NK-92 (cell line): ENCODE measurements around the gene ZNF274.
"Not testable (repeated sequence)": the region's sequence is repeated elsewhere in the genome, so short reads cannot be mapped to it uniquely, and the experiment has no call there.

Experiments
- DNase-seq: peaks from one replicate; lab custom pipeline; 2025; ENCODE audit not compliant: unreplicated experiment; lab: John Stamatoyannopoulos, UW

The ZNF274 gene

GRCh38 chr19:58212336-58213074, 29.6 kb downstream of the ZNF274 start:
- no peak for DNase-seq

GRCh38 chr19:58213075-58213369, 30.2 kb downstream of the ZNF274 start:
- DNase-seq, result no peak

DNA sequence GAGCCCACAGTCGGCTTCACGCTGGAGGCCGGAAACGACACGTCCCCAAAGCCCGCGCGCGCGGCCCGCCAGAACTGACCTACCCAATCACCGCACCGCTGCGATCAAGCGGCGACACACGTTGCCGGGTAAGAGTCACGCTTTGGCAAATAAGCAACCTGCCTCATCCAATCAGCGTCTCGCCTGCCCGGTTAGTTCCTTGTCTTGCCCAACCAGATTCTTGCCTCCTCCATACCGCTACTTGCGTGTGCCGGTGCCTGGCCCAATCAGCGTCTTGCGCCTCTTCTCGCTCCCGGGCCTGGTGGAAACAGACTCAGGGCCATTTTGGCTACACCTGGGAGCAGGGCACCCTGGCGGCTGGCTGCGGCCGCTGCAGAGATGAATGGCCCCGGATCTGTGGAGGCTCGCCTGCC, 34.2 kb downstream of the ZNF274 start:
- no peak for DNase-seq

DNA sequence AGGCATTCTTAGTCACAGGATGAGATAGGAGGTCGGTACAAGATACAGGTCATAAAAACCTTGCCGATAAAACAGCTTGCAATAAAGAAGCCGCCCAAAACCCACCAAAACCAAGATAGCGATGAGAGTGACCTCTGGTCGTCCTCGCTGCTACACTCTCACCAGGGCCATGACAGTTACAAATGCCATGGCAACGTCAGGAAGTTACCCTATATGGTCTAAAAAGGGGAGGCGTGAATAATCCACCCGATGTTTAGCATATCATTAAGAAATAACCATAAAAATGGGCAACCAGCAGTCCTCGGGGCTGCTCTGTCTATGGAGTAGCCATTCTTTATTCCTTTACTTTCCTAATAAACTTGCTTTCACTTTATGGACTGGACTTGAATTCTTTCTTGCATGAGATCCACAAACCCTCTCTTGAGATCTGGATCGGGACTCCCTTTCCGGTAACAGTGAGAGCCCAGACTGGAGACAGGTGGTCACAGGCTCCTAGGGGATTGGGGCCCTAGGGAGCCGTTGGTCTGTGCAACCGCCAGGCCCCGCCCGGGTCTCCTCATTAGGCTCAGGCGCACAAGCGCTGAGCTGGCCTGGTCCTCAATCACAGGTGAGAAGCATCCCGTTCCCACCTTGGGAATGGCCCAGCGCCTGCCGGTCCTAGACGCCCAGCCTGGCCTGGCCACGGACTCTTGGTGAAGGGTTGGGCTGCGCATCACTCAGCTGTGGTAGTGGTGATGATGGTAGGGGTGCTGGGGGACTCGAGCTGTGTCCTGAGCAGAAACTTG, 34.9 kb downstream of the ZNF274 start:
- no peak for DNase-seq

- no peak for DNase-seq
Measured at GRCh38 chr19:58218899-58219298, 36.0 kb downstream of the ZNF274 start.

GRCh38 chr19:58227964-58228584, 45.2 kb downstream of the ZNF274 start:
- DNase-seq, result no peak

- no peak for DNase-seq
Measured at GRCh38 chr19:58228585-58229254, 45.9 kb downstream of the ZNF274 start, which contains the start of gene ZNF544. ZNF544 (plus strand) TSS chr19:58228914; CDS start chr19:58244024, 15,110 bp downstream.

- DNase-seq, result no peak
Measured at GRCh38 chr19:58229255-58229639, 46.4 kb downstream of the ZNF274 start.

DNA sequence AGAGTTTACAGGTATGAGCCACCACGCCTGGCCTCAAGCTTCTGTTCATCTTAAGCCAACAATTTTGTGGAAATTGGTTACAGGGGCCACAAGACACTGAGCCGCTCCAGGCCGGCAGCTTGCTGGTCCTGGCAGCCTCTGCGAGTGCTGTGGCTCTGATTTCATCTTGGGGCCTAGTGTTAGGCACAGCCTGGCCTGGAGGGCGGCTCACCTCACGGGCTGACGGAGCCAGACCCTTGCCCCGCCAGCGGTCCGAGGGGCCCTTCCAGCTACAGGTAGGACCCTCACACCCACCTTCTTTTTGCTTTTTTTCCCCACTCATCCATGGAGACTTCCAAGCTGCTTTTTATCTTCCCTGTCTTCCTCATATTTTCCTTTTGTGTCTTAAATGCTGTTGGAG, 54.5 kb downstream of the ZNF274 start:
- DNase-seq, result no peak

DNA sequence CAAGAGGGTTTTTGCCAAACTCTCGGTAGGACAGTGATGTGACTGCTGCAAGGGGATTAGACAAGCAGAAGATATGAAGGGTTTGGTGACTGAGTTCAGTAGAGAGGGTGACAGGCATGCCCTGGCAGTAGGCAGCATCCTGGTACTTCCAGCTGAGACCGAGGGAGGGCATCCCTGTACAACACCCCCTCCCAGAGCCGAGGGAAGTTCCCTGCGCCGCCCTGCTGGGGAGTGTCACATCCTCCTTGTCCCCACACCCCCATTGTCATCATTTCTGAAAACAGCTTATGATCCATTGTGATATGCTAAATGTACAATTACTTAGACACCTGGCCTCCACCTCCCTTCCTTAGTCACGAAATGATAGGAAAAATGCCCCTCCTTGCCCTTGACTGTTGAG, 60.5 kb downstream of the ZNF274 start:
- DNase-seq, result no peak

DNA sequence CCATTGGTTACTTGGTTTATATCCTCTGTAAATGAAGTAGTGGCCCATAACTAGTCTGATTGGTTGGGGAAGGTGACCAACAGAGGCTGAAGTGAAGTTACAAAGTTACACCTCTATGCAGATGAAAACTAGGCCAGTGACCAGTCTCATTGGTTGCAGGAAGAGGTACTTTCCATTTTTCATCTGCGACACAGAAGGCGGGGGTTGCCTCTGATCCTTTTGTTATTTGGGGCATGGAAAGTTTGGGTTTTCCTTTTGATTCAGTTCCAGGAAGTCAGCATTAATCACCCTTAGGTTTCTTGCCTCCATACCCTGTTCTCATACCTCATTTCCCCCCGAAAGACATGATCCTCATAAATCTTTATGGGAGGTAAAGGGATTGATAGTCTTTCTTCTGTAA, 66.0 kb downstream of the ZNF274 start:
- DNase-seq, result no peak

- DNase-seq, result no peak
Measured at GRCh38 chr19:58252102-58252685, 69.3 kb downstream of the ZNF274 start.

GRCh38 chr19:58258259-58258658, 75.4 kb downstream of the ZNF274 start:
- not testable (repeated sequence) for DNase-seq

DNA sequence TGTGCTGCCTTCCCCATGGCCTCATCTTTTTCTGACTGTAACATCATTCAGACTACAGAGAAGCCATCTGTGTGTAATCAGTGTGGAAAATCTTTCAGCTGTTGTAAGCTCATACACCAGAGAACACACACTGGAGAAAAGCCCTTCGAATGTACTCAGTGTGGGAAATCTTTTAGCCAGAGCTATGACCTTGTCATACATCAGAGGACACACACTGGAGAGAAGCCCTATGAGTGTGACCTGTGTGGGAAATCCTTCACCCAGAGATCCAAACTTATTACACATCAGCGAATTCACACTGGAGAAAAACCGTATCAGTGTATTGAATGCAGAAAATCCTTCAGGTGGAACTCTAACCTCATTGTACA, 78.7 kb downstream of the ZNF274 start:
- no peak for DNase-seq

DNA sequence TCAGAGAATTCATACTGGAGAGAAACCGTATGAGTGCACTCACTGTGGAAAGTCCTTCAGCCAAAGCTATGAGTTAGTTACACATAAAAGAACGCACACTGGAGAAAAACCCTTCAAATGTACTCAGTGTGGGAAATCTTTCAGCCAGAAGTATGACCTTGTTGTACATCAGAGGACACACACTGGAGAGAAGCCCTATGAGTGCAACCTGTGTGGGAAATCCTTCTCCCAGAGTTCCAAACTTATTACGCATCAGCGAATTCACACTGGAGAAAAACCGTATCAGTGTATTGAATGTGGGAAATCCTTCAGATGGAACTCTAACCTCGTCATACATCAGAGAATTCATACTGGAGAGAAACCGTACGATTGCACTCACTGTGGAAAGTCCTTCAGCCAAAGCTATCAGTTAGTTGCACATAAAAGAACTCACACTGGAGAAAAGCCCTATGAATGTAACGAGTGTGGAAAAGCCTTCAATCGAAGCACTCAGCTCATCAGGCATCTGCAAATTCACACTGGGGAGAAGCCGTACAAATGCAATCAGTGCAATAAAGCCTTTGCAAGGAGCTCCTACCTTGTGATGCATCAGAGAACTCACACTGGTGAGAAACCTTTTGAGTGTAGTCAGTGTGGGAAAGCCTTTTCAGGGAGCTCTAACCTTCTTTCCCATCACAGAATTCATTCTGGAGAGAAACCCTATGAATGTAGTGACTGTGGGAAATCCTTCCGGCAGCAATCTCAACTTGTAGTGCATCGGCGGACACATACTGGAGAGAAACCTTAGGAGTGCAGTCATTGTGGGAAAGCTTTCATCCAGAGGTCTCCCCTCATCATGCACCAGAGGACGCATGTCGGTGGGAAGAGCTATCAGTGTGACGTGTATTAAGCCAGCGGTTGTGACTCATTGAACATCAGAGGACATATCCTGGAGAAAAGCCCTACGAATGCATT, 79.4 kb downstream of the ZNF274 start:
- DNase-seq, result no peak

DNA sequence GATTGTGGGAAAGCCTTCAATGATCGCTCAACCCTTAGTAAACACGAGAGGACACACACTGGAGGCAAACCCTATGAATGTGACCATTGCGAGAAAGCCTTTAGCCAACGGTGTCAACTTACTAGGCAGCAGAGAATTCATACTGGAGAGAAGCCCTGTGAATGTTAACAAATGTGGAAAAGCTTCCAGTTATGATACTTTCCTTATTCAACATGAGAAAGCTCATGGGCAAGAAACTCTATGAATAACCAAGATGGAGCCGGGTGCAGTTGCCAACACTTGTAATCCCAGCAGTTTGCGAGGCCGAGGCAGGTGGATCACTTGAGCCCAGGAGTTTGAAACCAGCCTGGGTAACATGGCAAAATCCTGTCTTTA, 80.0 kb downstream of the ZNF274 start:
- DNase-seq, result no peak
